Measurements from ENCODE around the gene BCDIN3D.

DNA sequence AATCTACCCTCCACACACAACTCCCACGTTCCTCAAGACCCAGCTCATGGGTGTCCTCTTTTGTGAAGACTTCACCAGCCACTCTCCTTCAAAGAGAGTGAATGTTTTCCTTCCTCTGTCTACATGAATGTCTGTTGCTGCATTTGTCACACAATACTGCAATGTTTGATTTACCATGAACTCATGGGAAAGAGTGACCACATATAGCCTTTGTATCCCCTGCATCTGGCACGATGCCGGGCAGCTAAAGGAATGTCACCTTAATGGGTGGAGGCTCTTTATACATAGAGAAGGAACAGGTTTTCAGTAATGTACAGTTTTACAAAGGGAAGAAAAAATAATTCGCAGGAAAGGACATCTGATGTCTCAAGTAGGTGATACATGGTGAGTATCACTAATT lies 12.1 kb upstream of the BCDIN3D start:
- TF ChIP-seq, protein P1, sequence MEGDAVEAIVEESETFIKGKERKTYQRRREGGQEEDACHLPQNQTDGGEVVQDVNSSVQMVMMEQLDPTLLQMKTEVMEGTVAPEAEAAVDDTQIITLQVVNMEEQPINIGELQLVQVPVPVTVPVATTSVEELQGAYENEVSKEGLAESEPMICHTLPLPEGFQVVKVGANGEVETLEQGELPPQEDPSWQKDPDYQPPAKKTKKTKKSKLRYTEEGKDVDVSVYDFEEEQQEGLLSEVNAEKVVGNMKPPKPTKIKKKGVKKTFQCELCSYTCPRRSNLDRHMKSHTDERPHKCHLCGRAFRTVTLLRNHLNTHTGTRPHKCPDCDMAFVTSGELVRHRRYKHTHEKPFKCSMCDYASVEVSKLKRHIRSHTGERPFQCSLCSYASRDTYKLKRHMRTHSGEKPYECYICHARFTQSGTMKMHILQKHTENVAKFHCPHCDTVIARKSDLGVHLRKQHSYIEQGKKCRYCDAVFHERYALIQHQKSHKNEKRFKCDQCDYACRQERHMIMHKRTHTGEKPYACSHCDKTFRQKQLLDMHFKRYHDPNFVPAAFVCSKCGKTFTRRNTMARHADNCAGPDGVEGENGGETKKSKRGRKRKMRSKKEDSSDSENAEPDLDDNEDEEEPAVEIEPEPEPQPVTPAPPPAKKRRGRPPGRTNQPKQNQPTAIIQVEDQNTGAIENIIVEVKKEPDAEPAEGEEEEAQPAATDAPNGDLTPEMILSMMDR (IDR thresholded peaks at IDR 0.05; ENCODE audit: insufficient read depth, low read depth, low read length) = no peak
- no peak for TF ChIP-seq EZH2 (IDR thresholded peaks at IDR 0.05; ENCODE audit: insufficient read depth, low read length)

Data from astrocyte (in vitro differentiated cells and primary cell).